HepG2 (cell line): ENCODE results near the gene PRR29. TPM values are rescaled to one million over a fixed set of nuclear protein-coding genes. Genes with fewer than 3 reads are reported as not detected.

ENCODE experiments used
- ATAC-seq: fragments of 200-7000 bp; cut with Tn5 transposase; 3 replicates; pipeline ENCODE4 v1.9.1; 2020; ENCODE audit warnings: mild to moderate bottlenecking, moderate library complexity
- BruUV-seq: library from RNA; stranded (reverse); fragments of 400-500 nt; replicated peaks from 2 replicates; lab custom pipeline; 2021; lab: Mats Ljungman, UMichigan
- CTCF ChIA-PET: fragments of 300-600 bp; formaldehyde crosslinking; extraction: SDS; loops from one replicate; lab custom pipeline; 2021; ENCODE audit warnings: low total read pairs, inconsistent platforms, low intra/inter-chr PET ratio; lab: Yijun Ruan, JAX
- POLR2A ChIA-PET: fragments of 350-600 bp; sonication (Branson Sonifier 250); formaldehyde crosslinking; loops from one replicate; lab custom pipeline; 2020; ENCODE audit warnings: antibody characterized with exemption, inconsistent platforms; lab: Yijun Ruan, JAX
- DNase-seq: peaks from one replicate; pipeline ENCODE4 v3.0.0-alpha.2; 2015; ENCODE audit warnings: low spot score
- FAIRE-seq: peaks from 3 replicates; lab custom pipeline; 2011; peaks lifted over from hg19 to GRCh38; lab: Jason Lieb, UNC
- H2AFZ ChIP-seq: one replicate; pipeline ENCODE4 v1.6.1; 2011; ENCODE audit warnings: low read length, inconsistent platforms
- H3K27ac ChIP-seq: fragments of 300-600 bp; 3 replicates; pipeline ENCODE4 v1.8.0; 2011; ENCODE audit warnings: mixed run types, mild to moderate bottlenecking, mixed read lengths, low read length, inconsistent platforms; ENCODE audit not compliant: insufficient read depth; ENCODE audit errors: extremely low read length
- H3K27me3 ChIP-seq, 2 experiments: fragments of 200-600 bp in 1 of 2; 2 replicates in 1 of 2; 3 replicates in 1 of 2; pipeline versions ENCODE4 v1.6.0 to v1.8.0; 2011; ENCODE audit warnings: low read length in 2 of 2, mild to moderate bottlenecking in 2 of 2, moderate library complexity in 2 of 2, inconsistent platforms in 1 of 2; ENCODE audit not compliant: insufficient read depth in 2 of 2, control insufficient read depth in 1 of 2
- H3K36me3 ChIP-seq, 2 experiments: fragments of 200-600 bp in 1 of 2; replicated peaks in 1 of 2; 2 replicates in 1 of 2; 3 replicates in 1 of 2; pipeline versions ENCODE4 v1.5.1 to v1.8.0; 2011; ENCODE audit warnings: low read length in 2 of 2, inconsistent platforms in 1 of 2; ENCODE audit not compliant: insufficient read depth in 2 of 2, control insufficient read depth in 1 of 2
- H3K4me1 ChIP-seq: 2 replicates; pipeline ENCODE4 v1.5.1; 2012; ENCODE audit warnings: low read length, inconsistent platforms; ENCODE audit not compliant: insufficient read depth
- H3K4me2 ChIP-seq: 2 replicates; pipeline ENCODE4 v1.6.0; 2011; ENCODE audit warnings: low read depth, low read length, inconsistent platforms
- H3K4me3 ChIP-seq, 3 experiments: fragments of 200-600 bp in 1 of 3; sonication (generic), shearing (Covaris generic) in 1 of 3; replicated peaks in 1 of 3; 2 replicates each; pipeline ENCODE4 v1.5.1; 2011 to 2016; ENCODE audit warnings: low read length in 3 of 3, inconsistent platforms in 2 of 3, low read depth in 2 of 3, mild to moderate bottlenecking in 2 of 3, control low read depth in 1 of 3, mixed read lengths in 1 of 3; ENCODE audit not compliant: insufficient read depth in 1 of 3
- H3K79me2 ChIP-seq: one replicate; pipeline ENCODE4 v1.6.1; 2011; ENCODE audit warnings: low read length, inconsistent platforms; ENCODE audit not compliant: insufficient read depth
- H3K9ac ChIP-seq: 2 replicates; pipeline ENCODE4 v1.6.0; 2011; ENCODE audit warnings: mild to moderate bottlenecking, low read depth, low read length, inconsistent platforms; ENCODE audit not compliant: insufficient read depth
- H3K9me3 ChIP-seq: 2 replicates; pipeline ENCODE4 v1.5.1; 2012; ENCODE audit warnings: mild to moderate bottlenecking, low read length
- H4K20me1 ChIP-seq: 2 replicates; pipeline ENCODE4 v1.6.0; 2011; ENCODE audit warnings: inconsistent platforms, mild to moderate bottlenecking, low read length, moderate library complexity; ENCODE audit not compliant: insufficient read depth
- KDM5A ChIP-seq: fragments of 200-600 bp; sonication (generic); IDR thresholded peaks from 2 replicates; pipeline ENCODE4 v1.7.0; 2018; ENCODE audit warnings: antibody characterized with exemption, mild to moderate bottlenecking, low read length, borderline replicate concordance
- RBM22 ChIP-seq: fragments of 200-400 bp; formaldehyde crosslinking; optimal IDR thresholded peaks from 2 replicates; pipeline ENCODE3; 2017; ENCODE audit warnings: mild to moderate bottlenecking, low read length, moderate library complexity
- SCMH1 ChIP-seq: sonication (generic); formaldehyde crosslinking; IDR thresholded peaks from 2 replicates; pipeline ENCODE4 v1.9.0; 2021; ENCODE audit warnings: missing genetic modification reagents, mild to moderate bottlenecking, borderline replicate concordance
- ZKSCAN1 ChIP-seq: fragments of 150-350 bp; IDR thresholded peaks from 2 replicates; pipeline ENCODE4 v1.6.1; 2014; ENCODE audit warnings: low read length
- ZNF230 ChIP-seq: sonication (generic); formaldehyde crosslinking; IDR thresholded peaks from 2 replicates; pipeline ENCODE4 v1.4.0; 2020; ENCODE audit warnings: mild to moderate bottlenecking, missing genetic modification reagents
- ZNF713 ChIP-seq: sonication (generic); formaldehyde crosslinking; IDR thresholded peaks from 2 replicates; pipeline ENCODE4 v1.4.0; 2020; ENCODE audit warnings: mild to moderate bottlenecking, missing genetic modification reagents
- ZSCAN25 ChIP-seq: sonication (generic); formaldehyde crosslinking; IDR thresholded peaks from 2 replicates; pipeline ENCODE4 v1.8.0; 2022; ENCODE audit warnings: mild to moderate bottlenecking, missing genetic modification reagents
- WGBS: methylation state at CpG from one replicate; pipeline ENCODE4 v1.1.6; 2017; ENCODE audit warnings: low lambda C conversion rate; 5-methylcytosine and 5-hydroxymethylcytosine counted together
- in situ Hi-C: cut with HindIII; loops from 2 replicates; pipeline ENCODE4 v1.10.0; 2017; ENCODE audit warnings: low pct_unique_long_range_greater_than_20kb; ENCODE audit not compliant: extremely low pct_ligation_motif_present
- intact Hi-C: fragments of 100-400 bp; cut with micrococcal nuclease; formaldehyde crosslinking; loops from one replicate; pipeline ENCODE4 v1.10.0; 2022; ENCODE audit not compliant: unreplicated experiment
- polyA plus RNA-seq, 8 experiments: library from polyadenylated mRNA; depleted of rRNA in 3 of 8; stranded (reverse) in 7 of 8; unstranded in 1 of 8; fragments of >200 nt; fragmentation: Illumina TruSeq in 4 of 8; extraction: Trizol in 4 of 8; gene quantifications; 2 replicates each; pipeline versions ENCODE4 v1.2.1 to v1.2.3, GENCODE V29; 2011 to 2016; ENCODE audit warnings: low read depth in 4 of 8, missing spikeins in 1 of 8, mixed read lengths in 1 of 8; ENCODE audit not compliant: insufficient read depth in 1 of 8
- total RNA-seq, 5 experiments: library from RNA; depleted of rRNA; stranded (reverse); fragments of >200 nt; fragmentation: Illumina TruSeq; extraction: Trizol; gene quantifications; 2 replicates each; pipeline ENCODE4 v1.2.3, GENCODE V29; 2016; ENCODE audit warnings: low read depth in 1 of 5
- TF ChIP-seq, protein P1 (sequence below): sonication (generic); formaldehyde crosslinking; IDR thresholded peaks from 2 replicates; pipeline ENCODE4 v1.5.0; 2020; ENCODE audit warnings: mild to moderate bottlenecking, missing genetic modification reagents, moderate library complexity

PRR29 gene
- total and polyA plus RNA-seq, 2 of the 13 experiments (the other 11 are each of a cell fraction or from before 2014, with no cell fraction given), result 0.07 to 0.20 TPM

DNA sequence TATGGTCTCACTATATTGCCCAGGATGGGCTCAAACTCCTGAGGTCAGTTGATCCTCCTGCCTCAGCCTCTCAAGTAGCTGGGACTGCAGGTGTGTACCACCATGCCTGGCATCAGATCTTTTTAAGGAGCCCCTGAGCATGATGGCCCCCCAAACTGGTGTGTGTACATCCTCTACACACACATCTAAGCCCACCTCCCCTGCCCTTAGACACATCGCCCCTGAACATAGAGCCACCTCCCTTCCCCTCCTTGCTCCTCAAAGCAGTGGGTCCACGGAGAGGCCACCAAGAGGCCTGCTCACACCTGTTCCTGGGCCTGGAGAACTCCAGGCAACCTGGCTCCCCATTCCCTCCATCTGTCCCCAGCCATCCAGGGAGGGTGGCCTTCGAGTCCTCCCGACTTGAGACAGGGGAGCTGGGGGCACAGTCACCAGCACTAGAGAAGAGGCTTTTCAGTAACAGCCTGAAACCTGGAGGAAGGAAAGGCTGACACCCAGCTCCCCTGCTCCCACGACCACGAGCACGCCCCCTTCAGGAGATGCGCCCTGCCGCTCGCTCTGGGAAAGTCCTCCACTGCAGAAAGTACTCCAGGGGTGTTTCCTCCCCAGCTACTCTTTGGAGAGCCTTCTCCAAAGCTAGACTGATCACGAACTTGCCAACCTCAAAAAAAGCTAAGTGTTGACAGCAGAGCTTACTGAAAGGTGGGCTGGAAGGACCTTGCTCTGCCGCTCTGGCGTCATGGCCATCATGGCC is 12.6 kb upstream of the PRR29 start:
- no peaks in the 10 kb centered on the region for H3K79me2 ChIP-seq
- H3K9ac ChIP-seq, result no peak overlapping the region
- peaks cover 14 to 46% of the 10 kb centered on the region in 2 experiments; a peak in 4 of 5 replicates for H3K27me3 ChIP-seq
- no peak overlapping the region for H3K4me3 ChIP-seq
- ATAC-seq, result peak; percentile 7; the same call in 2 of the 3 replicates
- TF ChIP-seq KDM5A (no peak), ZNF230 (no peak), ZKSCAN1 (no peak), RBM22 (no peak), SCMH1 (CRISPR knock-in tag) (no peak), ZNF713 (CRISPR knock-in tag) (no peak), ZSCAN25 (CRISPR knock-in tag) (no peak)
- TF ChIP-seq, protein P1, sequence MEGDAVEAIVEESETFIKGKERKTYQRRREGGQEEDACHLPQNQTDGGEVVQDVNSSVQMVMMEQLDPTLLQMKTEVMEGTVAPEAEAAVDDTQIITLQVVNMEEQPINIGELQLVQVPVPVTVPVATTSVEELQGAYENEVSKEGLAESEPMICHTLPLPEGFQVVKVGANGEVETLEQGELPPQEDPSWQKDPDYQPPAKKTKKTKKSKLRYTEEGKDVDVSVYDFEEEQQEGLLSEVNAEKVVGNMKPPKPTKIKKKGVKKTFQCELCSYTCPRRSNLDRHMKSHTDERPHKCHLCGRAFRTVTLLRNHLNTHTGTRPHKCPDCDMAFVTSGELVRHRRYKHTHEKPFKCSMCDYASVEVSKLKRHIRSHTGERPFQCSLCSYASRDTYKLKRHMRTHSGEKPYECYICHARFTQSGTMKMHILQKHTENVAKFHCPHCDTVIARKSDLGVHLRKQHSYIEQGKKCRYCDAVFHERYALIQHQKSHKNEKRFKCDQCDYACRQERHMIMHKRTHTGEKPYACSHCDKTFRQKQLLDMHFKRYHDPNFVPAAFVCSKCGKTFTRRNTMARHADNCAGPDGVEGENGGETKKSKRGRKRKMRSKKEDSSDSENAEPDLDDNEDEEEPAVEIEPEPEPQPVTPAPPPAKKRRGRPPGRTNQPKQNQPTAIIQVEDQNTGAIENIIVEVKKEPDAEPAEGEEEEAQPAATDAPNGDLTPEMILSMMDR, result peak; percentile 46
- TF ChIP-seq, all 625 proteins: peak for 1
- BruUV-seq, result no TSS peak
- Histone ChIP-seq H3K36me3 (no peaks in the 10 kb centered on the region), H3K4me1 (peaks cover 36% of the 10 kb centered on the region), H3K9me3 (peaks cover 8% of the 10 kb centered on the region), H4K20me1 (no peaks in the 10 kb centered on the region), H3K27ac (no peak overlapping the region), H3K4me2 (no peak overlapping the region), H2AFZ (no peak overlapping the region)
- no peak for FAIRE-seq
- CTCF ChIA-PET, result interaction anchor here (1.2 kb wide), 1 partner anchor 66 kb away, joined by 5 read pairs; the partner anchor contains the start of gene GH1
- WGBS, result 52% methylated on average over 11 of the region's 13 CpGs
- in situ Hi-C loops, result no loop called here
- POLR2A ChIA-PET, result no interaction called here
- no peak for DNase-seq
- intact Hi-C loops, result no loop called here
